Esophagus (tissue), 2 donors: ENCODE measurements around the gene DYNLT4. TPM values are rescaled to one million over a fixed set of nuclear protein-coding genes. Genes with fewer than 3 reads are reported as not detected.
A peak's percentile ranks its signal among the peaks of the same experiment; 100 is the strongest.

Experiments used
- H3K27ac ChIP-seq, 2 donors: one replicate each; pipeline ENCODE4 v1.5.1; 2013; ENCODE audit warnings: low read depth in 2 of 2, mild to moderate bottlenecking in 2 of 2, inconsistent platforms in 1 of 2, low read length in 1 of 2, moderate library complexity in 1 of 2
- H3K27me3 ChIP-seq, 2 donors: one replicate each; pipeline ENCODE4 v1.6.1; 2013; ENCODE audit warnings: low read length in 2 of 2, control low read depth in 1 of 2, mild to moderate bottlenecking in 1 of 2; ENCODE audit not compliant: insufficient read depth in 2 of 2, control insufficient read depth in 1 of 2
- H3K36me3 ChIP-seq, 2 donors: one replicate each; pipeline ENCODE4 v1.6.1; 2013; ENCODE audit warnings: low read length in 1 of 2; ENCODE audit not compliant: control insufficient read depth in 2 of 2, insufficient read depth in 2 of 2
- H3K4me1 ChIP-seq, 2 donors: one replicate each; pipeline ENCODE4 v1.6.1; 2013; ENCODE audit warnings: low read length in 1 of 2; ENCODE audit not compliant: control insufficient read depth in 2 of 2, insufficient read depth in 2 of 2
- H3K4me3 ChIP-seq, 2 donors: one replicate each; pipeline ENCODE4 v1.5.1; 2013; ENCODE audit warnings: low read length in 2 of 2, mild to moderate bottlenecking in 2 of 2, low read depth in 1 of 2, moderate library complexity in 1 of 2
- H3K9me3 ChIP-seq, 2 donors: one replicate each; pipeline ENCODE4 v1.6.1; 2013; ENCODE audit warnings: mild to moderate bottlenecking in 2 of 2, low read depth in 1 of 2, low read length in 1 of 2, moderate library complexity in 1 of 2; ENCODE audit not compliant: control insufficient read depth in 2 of 2, insufficient read depth in 1 of 2
- WGBS, 2 donors: extraction: QIAGEN DNeasy Blood & Tissue Kit; methylation state at CpG; one replicate each; pipeline ENCODE4 v1.1.7; 2013; 5-methylcytosine and 5-hydroxymethylcytosine counted together
- polyA plus RNA-seq, 2 donors: library from polyadenylated mRNA; stranded (reverse); fragments of 200-250 nt; gene quantifications; one replicate each; pipeline ENCODE4 v1.2.3, GENCODE V29; 2013
- donor health status: healthy with polysubstance abuse.
- donor health status: Bipolar disorder and iron deficiency.

The DYNLT4 gene
- polyA plus RNA-seq, 2 donors, result 0.14 to 0.26 TPM

DNA sequence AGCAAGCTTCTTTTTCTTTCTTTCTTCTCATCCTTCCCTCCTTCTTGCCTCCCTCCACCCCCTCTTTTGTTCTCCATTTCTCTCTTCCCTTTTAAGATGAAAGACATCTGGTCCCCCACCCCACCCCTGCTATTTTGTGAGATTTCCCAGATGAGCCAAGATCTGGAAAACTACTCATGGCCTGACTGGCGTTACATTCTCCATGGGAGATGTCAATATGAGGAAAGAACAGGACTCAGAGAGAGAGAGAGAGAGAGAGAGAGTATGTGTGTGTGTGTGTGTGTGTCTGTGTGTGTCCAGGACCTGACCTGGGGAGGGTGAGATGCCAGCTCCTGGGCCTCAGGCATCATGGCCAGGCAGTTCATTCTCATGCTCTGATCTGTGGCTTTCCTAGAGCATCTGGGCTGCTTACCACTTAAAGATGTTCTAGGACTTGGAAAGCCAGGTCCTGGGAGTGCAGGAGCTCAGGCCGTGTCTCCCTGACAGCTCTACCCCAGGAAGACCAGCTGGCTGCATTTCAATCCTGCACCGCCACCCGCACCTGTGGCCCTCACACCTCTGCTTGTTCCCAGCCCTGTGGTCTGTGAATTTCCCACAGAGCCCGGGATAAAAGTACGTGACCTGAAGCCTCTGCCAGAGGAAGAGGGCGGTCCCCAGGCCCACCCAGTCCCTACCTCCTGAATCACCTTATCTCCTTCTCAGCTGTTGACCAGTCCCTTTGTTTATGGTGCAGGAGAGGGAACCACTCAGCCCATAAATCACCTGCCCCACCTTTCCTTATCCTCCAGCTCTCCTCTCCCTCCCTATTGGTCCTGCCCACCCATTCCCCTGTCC lies 16.0 kb downstream of the DYNLT4 start:
- Histone ChIP-seq H3K27me3 (no peaks in the 10 kb centered on the region), H3K9me3 (no peaks in the 10 kb centered on the region), H3K4me3 (no peak overlapping the region), H3K27ac (no peak overlapping the region), H3K4me1 (peaks cover 0 to 4% of the 10 kb centered on the region in 2 donors), H3K36me3 (no peaks in the 10 kb centered on the region)
- 61 to 71% methylated on average over 7 of the region's 7 CpGs for WGBS, 2 donors

DNA sequence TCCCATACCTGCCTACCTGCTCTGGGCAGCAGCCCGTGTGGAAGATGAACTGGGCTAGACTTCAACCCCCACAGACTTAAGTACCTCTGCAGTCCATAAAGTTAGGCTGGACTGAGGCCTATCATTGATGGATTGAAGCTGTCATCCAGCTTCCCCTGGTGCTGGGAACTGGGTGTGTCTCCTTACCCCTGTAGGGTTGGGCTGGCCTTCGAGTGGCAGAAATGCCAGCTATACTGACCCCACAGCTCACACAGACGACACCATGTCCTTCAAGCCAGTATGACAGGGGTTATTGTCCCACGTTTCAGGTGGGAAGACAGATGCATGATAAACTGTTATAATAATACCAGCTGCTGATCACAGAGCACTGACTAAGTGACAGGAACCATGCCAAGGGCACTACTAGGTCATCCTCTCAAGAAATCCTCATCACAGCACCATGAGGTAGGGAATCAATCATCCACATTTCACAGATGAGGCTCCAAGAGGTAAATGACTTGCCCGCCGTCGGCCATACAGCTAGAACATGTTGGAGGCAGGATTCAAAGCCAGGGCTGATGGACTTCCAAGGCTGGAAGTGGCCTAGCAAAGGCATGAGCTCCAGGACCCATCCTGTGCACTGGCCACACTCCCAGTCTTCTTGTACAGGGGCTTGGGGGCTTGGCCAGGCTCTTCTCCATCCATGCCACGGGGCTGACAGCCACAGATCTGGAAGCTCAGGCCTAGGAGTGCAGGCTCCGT lies 18.9 kb downstream of the DYNLT4 start, which contains the start of gene BEST4:
Gene BEST4 (minus strand): TSS at position 51 of the 741 bp plus-strand sequence. CDS start 465 bp downstream, outside the sequence.
- no peak within 1 kb of the TSS for H3K27ac ChIP-seq
- H3K36me3 ChIP-seq, result no peaks in the 10 kb centered on the region
- no peaks in the 10 kb centered on the region for H3K27me3 ChIP-seq
- WGBS, 2 donors, result 77 to 83% methylated on average over 9 of the region's 9 CpGs
- H3K4me3 ChIP-seq, result no peak within 1 kb of the TSS
- H3K9me3 ChIP-seq, result no peaks in the 10 kb centered on the region
- peaks cover 0 to 7% of the 10 kb centered on the region in 2 donors for H3K4me1 ChIP-seq

DNA sequence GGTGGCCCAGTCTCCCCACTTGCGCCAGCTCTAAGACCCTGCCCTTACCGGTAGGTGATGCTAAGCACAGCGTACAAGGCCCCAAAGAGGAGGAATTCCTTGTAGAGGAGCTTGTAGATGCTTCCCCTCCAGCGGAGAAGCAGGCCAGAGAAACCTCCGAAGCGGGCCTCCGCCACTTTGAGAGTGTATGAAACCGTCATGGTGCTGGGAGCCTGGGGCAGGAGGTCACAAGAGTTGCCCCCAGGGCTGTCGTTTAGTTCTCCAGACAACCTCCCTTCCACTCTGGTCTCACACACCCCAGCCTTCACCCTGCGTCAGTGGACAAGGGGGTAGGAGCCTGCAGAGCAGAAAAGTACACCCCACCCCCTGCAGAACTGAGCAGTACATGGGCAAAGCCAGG lies 19.6 kb downstream of the DYNLT4 start:
- 95 to 99% methylated on average over 10 of the region's 10 CpGs for WGBS, 2 donors
- Histone ChIP-seq H3K9me3 (no peaks in the 10 kb centered on the region), H3K36me3 (no peaks in the 10 kb centered on the region), H3K27ac (no peak overlapping the region), H3K27me3 (no peaks in the 10 kb centered on the region), H3K4me1 (peaks cover 0 to 7% of the 10 kb centered on the region in 2 donors), H3K4me3 (no peak overlapping the region)

DNA sequence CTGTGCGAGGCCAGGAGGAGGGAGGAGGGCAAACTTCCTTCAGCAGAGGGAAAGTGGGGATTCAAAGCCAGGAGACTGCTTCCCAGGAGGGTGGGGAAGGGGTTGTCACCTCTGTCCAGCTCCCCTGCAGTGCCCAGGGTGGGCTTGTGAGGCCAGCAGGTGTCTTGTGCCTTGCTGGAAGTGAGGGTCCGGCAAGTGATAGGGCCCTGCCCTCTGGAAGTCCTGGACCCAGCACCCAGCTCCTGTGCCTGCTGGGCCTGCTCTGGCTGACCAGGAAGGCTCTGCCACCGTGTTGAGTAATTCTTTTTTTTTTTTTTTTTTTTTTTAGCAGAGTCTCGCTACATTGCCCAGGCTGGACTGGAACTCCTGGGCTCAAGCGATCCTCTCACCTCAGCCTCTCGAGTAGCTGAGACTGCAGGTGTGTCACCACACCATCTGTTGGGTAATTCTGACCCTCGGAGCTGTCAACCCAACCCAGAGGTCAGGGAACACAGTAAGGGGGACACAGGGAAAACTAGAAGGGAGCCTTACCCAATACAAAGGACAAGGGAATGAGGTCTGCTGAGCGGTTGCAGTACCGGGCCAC lies 20.2 kb downstream of the DYNLT4 start:
- peak overlapping the region; percentile 57 to 69 for H3K27ac ChIP-seq
- WGBS, 2 donors, result 83 to 84% methylated on average over 9 of the region's 9 CpGs
- H3K4me3 ChIP-seq, result no peak overlapping the region
- H3K27me3 ChIP-seq, result no peaks in the 10 kb centered on the region
- H3K9me3 ChIP-seq, result no peaks in the 10 kb centered on the region
- no peaks in the 10 kb centered on the region for H3K36me3 ChIP-seq
- H3K4me1 ChIP-seq, result peaks cover 0 to 7% of the 10 kb centered on the region in 2 donors

DNA sequence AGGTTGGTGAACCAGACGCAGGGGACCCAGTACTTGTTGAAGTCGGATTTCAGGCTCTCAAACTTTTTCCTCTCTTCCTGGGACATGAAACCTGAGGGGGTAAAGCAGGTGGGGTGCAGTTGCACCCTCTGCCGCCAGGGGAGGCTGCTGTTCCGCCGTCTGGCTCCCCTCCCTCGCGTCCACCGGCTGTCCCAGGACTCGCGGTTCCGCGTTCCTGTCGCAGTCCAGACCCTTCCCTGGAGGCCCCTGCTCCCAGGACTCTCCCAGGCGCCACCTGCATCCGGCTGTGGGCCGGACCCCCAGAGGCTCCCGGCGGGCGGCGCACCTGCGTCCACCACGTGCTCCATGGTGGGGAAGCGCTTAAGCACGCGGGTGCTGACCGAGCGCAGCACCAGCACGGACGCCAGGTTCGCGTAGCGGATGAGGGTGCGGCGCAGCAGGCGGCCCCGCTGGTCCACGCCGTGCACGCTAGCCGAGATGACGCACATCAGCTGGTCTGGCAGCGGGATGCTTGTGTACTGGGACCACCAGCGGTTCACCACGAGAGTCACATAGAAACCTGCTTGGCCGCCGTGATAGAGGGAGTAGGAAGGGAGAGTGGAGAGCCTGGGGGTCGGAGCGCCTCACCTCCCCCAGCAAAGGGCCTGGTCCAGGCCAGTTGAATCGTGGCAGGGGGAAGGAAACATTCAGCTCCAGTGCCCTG lies 20.9 kb downstream of the DYNLT4 start:
- WGBS, 2 donors, result 7 to 8% methylated on average over 49 of the region's 49 CpGs
- Histone ChIP-seq H3K27me3 (no peaks in the 10 kb centered on the region), H3K4me3 (peak overlapping the region; percentile 45 to 55), H3K27ac (peak overlapping the region; percentile 57 to 69), H3K9me3 (no peaks in the 10 kb centered on the region), H3K4me1 (peaks cover 0 to 7% of the 10 kb centered on the region in 2 donors), H3K36me3 (peaks cover 0 to 2% of the 10 kb centered on the region in 2 donors)

DNA sequence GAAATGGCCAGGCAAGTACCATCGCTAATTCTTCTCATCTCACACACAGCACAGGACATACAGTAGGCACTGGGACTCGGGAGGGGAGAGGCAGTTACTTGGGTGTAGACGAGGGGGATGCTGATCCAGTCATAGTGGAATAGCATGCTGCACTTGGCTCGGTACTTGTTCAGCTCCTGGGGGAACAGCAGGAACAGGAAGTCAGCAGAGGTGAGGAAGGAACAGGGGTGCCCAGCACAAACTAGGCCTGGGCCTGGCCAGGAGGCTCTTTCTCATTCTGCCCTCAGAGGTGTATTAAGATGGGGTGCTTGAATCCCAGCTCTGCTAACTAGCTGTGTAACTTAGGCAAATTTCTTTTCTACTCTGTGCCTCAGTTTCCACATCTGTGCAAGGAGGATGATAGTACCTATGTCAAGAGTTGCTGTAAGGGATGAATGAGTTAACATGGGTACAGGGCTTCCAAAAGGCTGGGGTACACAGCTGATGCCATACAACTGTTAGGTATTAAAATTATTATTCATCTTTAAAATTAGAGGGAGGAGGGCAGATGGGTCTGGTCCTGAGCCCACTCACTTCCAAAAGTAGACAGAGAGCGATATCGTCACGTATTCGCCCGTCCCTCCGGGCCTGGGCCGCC lies 21.5 kb downstream of the DYNLT4 start:
- peak overlapping the region in 1 of 2 donors; percentile 22 for H3K27ac ChIP-seq
- 34 to 38% methylated on average over 11 of the region's 11 CpGs for WGBS, 2 donors
- no peaks in the 10 kb centered on the region for H3K9me3 ChIP-seq
- H3K4me1 ChIP-seq, result peaks cover 0 to 7% of the 10 kb centered on the region in 2 donors
- peak overlapping the region in 1 of 2 donors; percentile 55 for H3K4me3 ChIP-seq
- H3K36me3 ChIP-seq, result peaks cover 0 to 3% of the 10 kb centered on the region in 2 donors
- no peaks in the 10 kb centered on the region for H3K27me3 ChIP-seq

DNA sequence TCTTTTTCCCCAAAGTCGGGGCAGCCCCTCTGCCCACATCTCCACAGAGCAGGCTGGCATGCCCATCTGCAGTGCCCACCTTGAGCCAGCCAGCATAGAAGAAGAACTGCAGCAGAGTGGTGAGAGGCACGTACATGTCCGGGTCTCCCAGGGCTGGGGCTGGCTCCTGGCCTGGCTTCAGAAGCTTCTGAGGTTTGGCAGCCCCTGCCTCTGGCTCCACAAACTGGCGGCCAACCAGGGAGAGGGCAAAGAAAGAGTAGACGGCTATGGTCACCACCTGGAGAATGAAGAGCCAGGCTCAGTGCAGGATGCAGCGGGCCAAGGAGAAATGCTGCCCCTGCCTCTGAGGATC lies 22.1 kb downstream of the DYNLT4 start:
- peaks cover 0 to 3% of the 10 kb centered on the region in 2 donors for H3K36me3 ChIP-seq
- no peaks in the 10 kb centered on the region for H3K27me3 ChIP-seq
- H3K4me3 ChIP-seq, result no peak overlapping the region
- no peak overlapping the region for H3K27ac ChIP-seq
- WGBS, 2 donors, result 75 to 81% methylated on average over 6 of the region's 6 CpGs
- H3K4me1 ChIP-seq, result peaks cover 0 to 7% of the 10 kb centered on the region in 2 donors
- H3K9me3 ChIP-seq, result no peaks in the 10 kb centered on the region

DNA sequence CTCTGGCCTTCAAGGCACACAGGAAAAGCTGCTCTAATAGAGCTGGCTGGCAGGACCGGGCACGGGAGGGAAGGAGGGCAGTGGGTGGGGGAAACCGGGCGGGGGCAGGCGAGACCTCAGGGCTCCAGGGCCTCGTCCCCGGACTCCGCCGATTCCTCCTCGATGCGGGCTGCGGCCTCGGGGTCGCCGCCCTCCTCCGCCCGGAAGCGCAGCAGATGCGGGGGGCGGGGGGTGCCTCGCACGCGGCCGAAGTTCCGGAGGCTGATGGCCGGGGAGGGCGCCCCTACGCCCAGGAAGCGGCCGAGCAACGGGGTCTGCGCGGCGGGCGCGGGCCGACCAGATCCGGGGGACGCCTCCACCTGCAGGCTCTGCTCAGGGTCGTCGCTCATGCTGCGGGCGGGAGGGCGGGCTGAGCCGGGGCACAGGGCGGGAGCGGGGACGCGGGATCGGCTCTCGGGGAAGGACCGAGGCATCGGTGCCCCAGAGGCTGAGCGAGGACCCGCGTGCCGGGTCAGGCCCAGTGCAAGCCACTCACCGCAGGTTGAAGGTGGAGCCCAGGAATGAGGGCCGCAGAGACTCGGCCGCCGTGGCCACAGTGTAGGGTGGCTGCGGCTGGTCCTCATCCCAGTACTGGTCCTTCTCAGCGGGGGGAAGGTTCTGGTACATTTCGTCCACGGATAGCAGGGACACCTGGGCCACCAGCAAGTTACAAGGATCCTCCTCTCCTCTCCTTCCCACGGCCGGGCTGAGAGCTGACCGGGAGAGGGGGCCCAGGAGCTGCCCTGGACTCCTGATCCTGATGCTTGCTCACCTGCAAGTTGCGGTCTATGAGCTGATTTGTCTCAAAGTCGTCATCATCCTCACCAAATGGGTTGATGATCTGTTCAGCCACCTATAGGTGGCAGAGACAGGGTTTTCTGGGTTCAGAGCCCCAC lies 22.8 kb downstream of the DYNLT4 start:
- Histone ChIP-seq H3K27me3 (no peaks in the 10 kb centered on the region), H3K4me3 (peak overlapping the region; percentile 5 to 25), H3K4me1 (peaks cover 0 to 7% of the 10 kb centered on the region in 2 donors), H3K27ac (no peak overlapping the region), H3K36me3 (peaks cover 0 to 3% of the 10 kb centered on the region in 2 donors), H3K9me3 (no peaks in the 10 kb centered on the region)
- 10 to 12% methylated on average over 41 to 71 of the region's 71 CpGs for WGBS, 2 donors
